Duodenal mucosa (tissue), 2 donors: ENCODE data around the gene ZFP36L2.

Experiments used
- H3K27ac ChIP-seq: one replicate; pipeline ENCODE4 v1.7.0; 2013; ENCODE audit warnings: low read depth, low read length
- H3K27me3 ChIP-seq, 2 donors: one replicate each; pipeline ENCODE4 v1.7.0; 2013; ENCODE audit warnings: low read length in 2 of 2, control low read depth in 1 of 2; ENCODE audit not compliant: insufficient read depth in 2 of 2, control insufficient read depth in 1 of 2
- H3K36me3 ChIP-seq, 2 donors: one replicate each; pipeline ENCODE4 v1.7.0; 2013; ENCODE audit warnings: low read length in 2 of 2, control low read depth in 1 of 2; ENCODE audit not compliant: insufficient read depth in 2 of 2, control insufficient read depth in 1 of 2
- H3K4me1 ChIP-seq, 2 donors: one replicate each; pipeline ENCODE4 v1.7.0; 2013; ENCODE audit warnings: low read length in 2 of 2, control low read depth in 1 of 2; ENCODE audit not compliant: insufficient read depth in 2 of 2, control insufficient read depth in 1 of 2
- H3K4me3 ChIP-seq, 2 donors: one replicate each; pipeline ENCODE4 v1.7.0; 2013; ENCODE audit warnings: low read length in 2 of 2, low read depth in 1 of 2
- H3K9ac ChIP-seq, 2 donors: one replicate each; pipeline ENCODE4 v1.7.0; 2013; ENCODE audit warnings: low read length in 2 of 2, low read depth in 1 of 2
- H3K9me3 ChIP-seq, 2 donors: one replicate each; pipeline ENCODE4 v1.7.0; 2013; ENCODE audit warnings: low read length in 2 of 2, control low read depth in 1 of 2; ENCODE audit not compliant: control insufficient read depth in 1 of 2

Gene ZFP36L2

GRCh38 chr2:43250015-43250414, 23.6 kb upstream of the ZFP36L2 start:
- H3K9ac ChIP-seq: no peak overlapping the region
- H3K36me3 ChIP-seq: peaks cover 0 to 4% of the 10 kb centered on the region in 2 donors
- no peak overlapping the region for H3K27ac ChIP-seq
- H3K4me1 ChIP-seq: peaks cover 0 to 4% of the 10 kb centered on the region in 2 donors
- H3K9me3 ChIP-seq: no peaks in the 10 kb centered on the region
- H3K27me3 ChIP-seq: no peaks in the 10 kb centered on the region
- no peak overlapping the region for H3K4me3 ChIP-seq

- no peaks in the 10 kb centered on the region for H3K27me3 ChIP-seq
- H3K9me3 ChIP-seq: no peaks in the 10 kb centered on the region
- H3K4me3 ChIP-seq: no peak overlapping the region
- peaks cover 0 to 4% of the 10 kb centered on the region in 2 donors for H3K4me1 ChIP-seq
- H3K9ac ChIP-seq: no peak overlapping the region
- H3K36me3 ChIP-seq: peaks cover 0 to 4% of the 10 kb centered on the region in 2 donors
- H3K27ac ChIP-seq: no peak overlapping the region
Observed at GRCh38 chr2:43248621-43249020, 22.2 kb upstream of the ZFP36L2 start.

- no peak overlapping the region for H3K9ac ChIP-seq
- H3K4me1 ChIP-seq: peaks cover 0 to 4% of the 10 kb centered on the region in 2 donors
- no peaks in the 10 kb centered on the region for H3K9me3 ChIP-seq
- H3K27me3 ChIP-seq: no peaks in the 10 kb centered on the region
- peaks cover 3 to 4% of the 10 kb centered on the region in 2 donors for H3K36me3 ChIP-seq
- no peak overlapping the region for H3K27ac ChIP-seq
- no peak overlapping the region for H3K4me3 ChIP-seq
Observed at GRCh38 chr2:43246641-43247040, 20.2 kb upstream of the ZFP36L2 start.

GRCh38 chr2:43241558-43241957, 15.2 kb upstream of the ZFP36L2 start:
- H3K4me1 ChIP-seq: peaks cover 0 to 6% of the 10 kb centered on the region in 2 donors
- H3K36me3 ChIP-seq: peaks cover under 1 to 3% of the 10 kb centered on the region in 2 donors
- H3K27me3 ChIP-seq: no peaks in the 10 kb centered on the region
- H3K9me3 ChIP-seq: no peaks in the 10 kb centered on the region
- no peak overlapping the region for H3K9ac ChIP-seq
- no peak overlapping the region for H3K4me3 ChIP-seq
- H3K27ac ChIP-seq: no peak overlapping the region

- Histone ChIP-seq H3K9me3 (no peaks in the 10 kb centered on the region), H3K4me3 (no peak overlapping the region), H3K36me3 (peaks cover 0 to 3% of the 10 kb centered on the region in 2 donors), H3K9ac (no peak overlapping the region), H3K4me1 (peaks cover 0 to 6% of the 10 kb centered on the region in 2 donors), H3K27ac (peak overlapping the region; percentile 56), H3K27me3 (no peaks in the 10 kb centered on the region)
Observed at GRCh38 chr2:43240766-43241150, 14.4 kb upstream of the ZFP36L2 start.

- H3K9ac ChIP-seq: no peak overlapping the region
- H3K4me1 ChIP-seq: peaks cover 0 to 6% of the 10 kb centered on the region in 2 donors
- no peaks in the 10 kb centered on the region for H3K27me3 ChIP-seq
- peaks cover 0 to 3% of the 10 kb centered on the region in 2 donors for H3K36me3 ChIP-seq
- H3K4me3 ChIP-seq: no peak overlapping the region
- H3K9me3 ChIP-seq: no peaks in the 10 kb centered on the region
- H3K27ac ChIP-seq: peak overlapping the region; percentile 56
Observed at GRCh38 chr2:43239981-43240765, 13.8 kb upstream of the ZFP36L2 start.

GRCh38 chr2:43238813-43239212, 12.4 kb upstream of the ZFP36L2 start:
- Histone ChIP-seq H3K4me1 (peaks cover 0 to 6% of the 10 kb centered on the region in 2 donors), H3K4me3 (no peak overlapping the region), H3K27me3 (no peaks in the 10 kb centered on the region), H3K9ac (no peak overlapping the region), H3K36me3 (peaks cover 0 to 3% of the 10 kb centered on the region in 2 donors), H3K9me3 (no peaks in the 10 kb centered on the region), H3K27ac (no peak overlapping the region)

- Histone ChIP-seq H3K4me1 (peaks cover 0 to 6% of the 10 kb centered on the region in 2 donors), H3K9ac (no peak overlapping the region), H3K4me3 (no peak overlapping the region), H3K9me3 (no peaks in the 10 kb centered on the region), H3K27ac (no peak overlapping the region), H3K36me3 (peaks cover 0 to under 1% of the 10 kb centered on the region in 2 donors), H3K27me3 (no peaks in the 10 kb centered on the region)
Observed at GRCh38 chr2:43238176-43238575, 11.8 kb upstream of the ZFP36L2 start.

GRCh38 chr2:43233218-43234212, 7.1 kb upstream of the ZFP36L2 start:
- no peak overlapping the region for H3K27ac ChIP-seq

More at GRCh38 chr2:43233218-43234212, 7.1 kb upstream of the ZFP36L2 start:
- Histone ChIP-seq H3K9me3 (no peaks in the 10 kb centered on the region), H3K4me3 (no peak overlapping the region), H3K36me3 (peaks cover 3 to 16% of the 10 kb centered on the region in 2 donors), H3K9ac (no peak overlapping the region), H3K4me1 (peaks cover 9 to 17% of the 10 kb centered on the region in 2 donors), H3K27me3 (no peaks in the 10 kb centered on the region)
